MM.1S (cell line): ENCODE results near the gene DENND5B.

Experiments used
- EZH2 ChIP-seq: fragments of 300-600 bp; sonication (generic); optimal IDR thresholded peaks from 2 replicates; pipeline ENCODE3; 2017; ENCODE audit warnings: low read depth, mild to moderate bottlenecking, antibody characterized with exemption, low read length, mixed read lengths
- TF ChIP-seq, protein P1 (sequence below): fragments of 300-600 bp; sonication (generic); IDR thresholded peaks from 2 replicates; pipeline ENCODE4 v1.5.1; 2016; ENCODE audit warnings: antibody characterized with exemption, low read length, mixed read lengths

DNA sequence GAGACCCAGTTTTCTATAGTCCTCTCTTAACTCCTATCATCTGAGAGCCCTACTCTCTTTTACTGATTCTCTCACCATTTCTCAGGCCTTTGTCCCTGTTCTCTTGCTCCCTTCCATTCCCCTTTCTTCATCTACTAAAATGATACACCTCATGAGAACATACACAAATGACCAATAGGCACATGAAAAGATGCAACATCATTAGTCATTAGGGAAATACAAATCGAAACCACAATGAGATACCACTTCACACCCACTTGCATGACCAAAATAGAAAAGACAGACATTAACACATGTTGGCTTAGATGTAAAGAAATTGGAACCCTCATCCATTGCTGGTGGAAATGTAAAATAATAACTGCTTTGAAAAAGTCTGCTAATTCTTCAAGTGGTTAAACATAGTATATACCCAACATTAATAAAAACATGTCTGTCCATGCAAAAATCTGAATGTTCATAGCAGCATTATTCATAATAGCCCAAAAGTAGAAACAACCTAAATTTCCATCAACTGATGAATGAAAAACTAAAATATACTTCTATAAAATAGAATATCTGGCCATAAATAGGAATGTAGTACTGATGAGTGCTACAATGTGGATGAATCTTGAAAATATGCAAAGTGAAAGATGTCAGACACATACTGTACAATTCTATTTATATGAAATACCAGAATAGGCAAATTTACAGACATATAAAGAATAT lies 66.0 kb downstream of the DENND5B start:
- TF ChIP-seq, protein P1, sequence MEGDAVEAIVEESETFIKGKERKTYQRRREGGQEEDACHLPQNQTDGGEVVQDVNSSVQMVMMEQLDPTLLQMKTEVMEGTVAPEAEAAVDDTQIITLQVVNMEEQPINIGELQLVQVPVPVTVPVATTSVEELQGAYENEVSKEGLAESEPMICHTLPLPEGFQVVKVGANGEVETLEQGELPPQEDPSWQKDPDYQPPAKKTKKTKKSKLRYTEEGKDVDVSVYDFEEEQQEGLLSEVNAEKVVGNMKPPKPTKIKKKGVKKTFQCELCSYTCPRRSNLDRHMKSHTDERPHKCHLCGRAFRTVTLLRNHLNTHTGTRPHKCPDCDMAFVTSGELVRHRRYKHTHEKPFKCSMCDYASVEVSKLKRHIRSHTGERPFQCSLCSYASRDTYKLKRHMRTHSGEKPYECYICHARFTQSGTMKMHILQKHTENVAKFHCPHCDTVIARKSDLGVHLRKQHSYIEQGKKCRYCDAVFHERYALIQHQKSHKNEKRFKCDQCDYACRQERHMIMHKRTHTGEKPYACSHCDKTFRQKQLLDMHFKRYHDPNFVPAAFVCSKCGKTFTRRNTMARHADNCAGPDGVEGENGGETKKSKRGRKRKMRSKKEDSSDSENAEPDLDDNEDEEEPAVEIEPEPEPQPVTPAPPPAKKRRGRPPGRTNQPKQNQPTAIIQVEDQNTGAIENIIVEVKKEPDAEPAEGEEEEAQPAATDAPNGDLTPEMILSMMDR: no peak
- no peak for TF ChIP-seq EZH2
